Liver (tissue), 9 donors: ENCODE measurements around the gene ZC3H18. TPM values are rescaled to one million over a fixed set of nuclear protein-coding genes. Genes with fewer than 3 reads are reported as not detected.

ENCODE experiments used
- DNase-seq: peaks from one replicate; pipeline ENCODE4 v3.0.0-alpha.2; 2017; ENCODE audit warnings: low spot score
- H3K27ac ChIP-seq, 2 donors: one replicate each; pipeline ENCODE4 v1.7.0; 2013; ENCODE audit warnings: inconsistent platforms in 2 of 2, low read length in 2 of 2, control low read depth in 1 of 2, low read depth in 1 of 2, mild to moderate bottlenecking in 1 of 2
- H3K27me3 ChIP-seq, 4 donors: one replicate each; pipeline versions ENCODE4 v1.6.1 to v1.7.0; 2013; ENCODE audit warnings: low read length in 3 of 4, inconsistent platforms in 1 of 4, mild to moderate bottlenecking in 1 of 4, moderate library complexity in 1 of 4; ENCODE audit not compliant: control insufficient read depth in 4 of 4, insufficient read depth in 4 of 4
- H3K36me3 ChIP-seq, 4 donors: one replicate each; pipeline versions ENCODE4 v1.6.1 to v1.7.0; 2013; ENCODE audit warnings: low read length in 3 of 4, mild to moderate bottlenecking in 3 of 4, low read depth in 1 of 4, moderate library complexity in 1 of 4; ENCODE audit not compliant: control insufficient read depth in 4 of 4, insufficient read depth in 3 of 4
- H3K4me1 ChIP-seq, 4 donors: one replicate each; pipeline versions ENCODE4 v1.6.1 to v1.7.0; 2013; ENCODE audit warnings: low read length in 3 of 4, mild to moderate bottlenecking in 3 of 4, moderate library complexity in 1 of 4; ENCODE audit not compliant: control insufficient read depth in 4 of 4, insufficient read depth in 4 of 4
- H3K4me3 ChIP-seq, 3 donors: one replicate each; pipeline versions ENCODE4 v1.6.1 to v1.7.0; 2013; ENCODE audit warnings: low read length in 3 of 3, control low read depth in 1 of 3, low read depth in 1 of 3, mild to moderate bottlenecking in 1 of 3
- H3K9ac ChIP-seq, 2 donors: one replicate each; pipeline ENCODE4 v1.7.0; 2013; ENCODE audit warnings: low read length in 2 of 2, mild to moderate bottlenecking in 2 of 2, moderate library complexity in 2 of 2, control low read depth in 1 of 2, low read depth in 1 of 2
- H3K9me3 ChIP-seq, 4 donors: one replicate each; pipeline versions ENCODE4 v1.6.1 to v1.7.0; 2013; ENCODE audit warnings: low read length in 3 of 4; ENCODE audit not compliant: control insufficient read depth in 4 of 4
- ATF3 ChIP-seq: IDR thresholded peaks from 2 replicates; pipeline ENCODE4 v1.6.1; 2016; ENCODE audit warnings: antibody characterized with exemption
- EGR1 ChIP-seq, 2 donors: IDR thresholded peaks; 2 replicates each; pipeline ENCODE4 v1.6.1; 2016 to 2018; ENCODE audit warnings: antibody characterized with exemption in 2 of 2, low read depth in 2 of 2
- FOXA1 ChIP-seq: IDR thresholded peaks from 2 replicates; pipeline ENCODE4 v1.6.1; 2016; ENCODE audit warnings: antibody characterized with exemption
- FOXA2 ChIP-seq: IDR thresholded peaks from 2 replicates; pipeline ENCODE4 v1.6.1; 2016; ENCODE audit warnings: antibody characterized with exemption
- GABPA ChIP-seq, 2 donors: IDR thresholded peaks in 1 of 2; conservative IDR thresholded peaks in 1 of 2; 2 replicates each; pipeline ENCODE4 v1.6.1; 2016; ENCODE audit warnings: antibody characterized with exemption in 2 of 2, mild to moderate bottlenecking in 1 of 2, moderate library complexity in 1 of 2
- HNF4A ChIP-seq, 2 donors: conservative IDR thresholded peaks; 2 replicates each; pipeline ENCODE4 v1.6.1; 2016; ENCODE audit warnings: antibody characterized with exemption in 2 of 2, mild to moderate bottlenecking in 2 of 2
- HNF4G ChIP-seq: IDR thresholded peaks from 2 replicates; pipeline ENCODE4 v1.6.1; 2016; ENCODE audit warnings: antibody characterized with exemption
- JUND ChIP-seq, 2 donors: IDR thresholded peaks; 2 replicates each; pipeline ENCODE4 v1.6.1; 2016; ENCODE audit warnings: antibody characterized with exemption in 2 of 2
- MAX ChIP-seq: IDR thresholded peaks from 2 replicates; pipeline ENCODE4 v1.6.1; 2016; ENCODE audit warnings: antibody characterized with exemption
- RAD21 ChIP-seq, 2 donors: IDR thresholded peaks; 2 replicates each; pipeline ENCODE4 v1.6.1; 2016; ENCODE audit warnings: antibody characterized with exemption in 2 of 2, mild to moderate bottlenecking in 2 of 2
- RXRA ChIP-seq, 2 donors: IDR thresholded peaks; 2 replicates each; pipeline ENCODE4 v1.6.1; 2017 to 2018; ENCODE audit warnings: antibody characterized with exemption in 2 of 2, mild to moderate bottlenecking in 1 of 2
- SP1 ChIP-seq: IDR thresholded peaks from 2 replicates; pipeline ENCODE4 v1.6.1; 2018; ENCODE audit warnings: antibody characterized with exemption, mild to moderate bottlenecking
- TAF1 ChIP-seq: conservative IDR thresholded peaks from 2 replicates; pipeline ENCODE4 v1.6.1; 2016; ENCODE audit warnings: antibody characterized with exemption, mild to moderate bottlenecking
- YY1 ChIP-seq: IDR thresholded peaks from 2 replicates; pipeline ENCODE4 v1.6.1; 2016; ENCODE audit warnings: antibody characterized with exemption, mild to moderate bottlenecking
- ZBTB33 ChIP-seq: IDR thresholded peaks from 2 replicates; pipeline ENCODE4 v1.6.1; 2016; ENCODE audit warnings: antibody characterized with exemption
- WGBS: extraction: QIAGEN DNeasy Blood & Tissue Kit; methylation state at CpG from one replicate; pipeline ENCODE4 v1.1.7; 2013; 5-methylcytosine and 5-hydroxymethylcytosine counted together
- polyA plus RNA-seq, 2 donors: library from polyadenylated mRNA; stranded (reverse) in 1 of 2; unstranded in 1 of 2; fragments of 200-250 nt in 1 of 2; fragments of >200 nt in 1 of 2; fragmentation: Nextera tagmentation in 1 of 2; extraction: Ambion mirVana in 1 of 2; gene quantifications; one replicate each; pipeline versions ENCODE4 v1.2.1 to v1.2.3, GENCODE V29; 2013 to 2015
- total RNA-seq, 2 donors: library from RNA; depleted of rRNA; stranded (reverse); fragments of >200 nt; gene quantifications; one replicate each; pipeline ENCODE4 v1.2.3, GENCODE V29; 2014
- TF ChIP-seq, protein P1 (sequence below): fragments of 150-350 bp; IDR thresholded peaks from 2 replicates; pipeline ENCODE4 v1.5.1; 2017; ENCODE audit warnings: improper control_type of control experiment, low read depth, low read length; ENCODE audit not compliant: missing input control
- TF ChIP-seq, protein P2 (sequence below): IDR thresholded peaks from 2 replicates; pipeline ENCODE4 v1.6.1; 2016; ENCODE audit warnings: antibody characterized with exemption, mild to moderate bottlenecking
- donor health status: healthy.
- donor health status: healthy.
- donor health status: healthy.
- donor health status: healthy.
- donor health status: healthy.

The ZC3H18 gene
- total and polyA plus RNA-seq, 4 donors = 10.2 to 10.9 (median 10.5) TPM

GRCh38 chr16:88582912-88583575 lies 12.8 kb downstream of the ZC3H18 start:
- peaks cover 7 to 58% (median 27%) of the 10 kb centered on the region in 4 donors for H3K36me3 ChIP-seq
- no peak overlapping the region for H3K9ac ChIP-seq
- H3K9me3 ChIP-seq = no peaks in the 10 kb centered on the region
- H3K27ac ChIP-seq = no peak overlapping the region
- H3K4me3 ChIP-seq = no peak overlapping the region
- TF ChIP-seq FOXA1 = no peak
- TF ChIP-seq RAD21 (IDR thresholded peaks at IDR 0.05) = no peak
- no peak for TF ChIP-seq SP1
- no peak for TF ChIP-seq MAX
- TF ChIP-seq JUND (IDR thresholded peaks at IDR 0.05) = no peak
- no peak for TF ChIP-seq RXRA (IDR thresholded peaks at IDR 0.05)
- no peak for TF ChIP-seq GABPA (IDR thresholded peaks at IDR 0.05 in 1 of 2, conservative IDR thresholded peaks at IDR 0.05 in 1 of 2)
- TF ChIP-seq YY1 = no peak
- TF ChIP-seq, protein P1, sequence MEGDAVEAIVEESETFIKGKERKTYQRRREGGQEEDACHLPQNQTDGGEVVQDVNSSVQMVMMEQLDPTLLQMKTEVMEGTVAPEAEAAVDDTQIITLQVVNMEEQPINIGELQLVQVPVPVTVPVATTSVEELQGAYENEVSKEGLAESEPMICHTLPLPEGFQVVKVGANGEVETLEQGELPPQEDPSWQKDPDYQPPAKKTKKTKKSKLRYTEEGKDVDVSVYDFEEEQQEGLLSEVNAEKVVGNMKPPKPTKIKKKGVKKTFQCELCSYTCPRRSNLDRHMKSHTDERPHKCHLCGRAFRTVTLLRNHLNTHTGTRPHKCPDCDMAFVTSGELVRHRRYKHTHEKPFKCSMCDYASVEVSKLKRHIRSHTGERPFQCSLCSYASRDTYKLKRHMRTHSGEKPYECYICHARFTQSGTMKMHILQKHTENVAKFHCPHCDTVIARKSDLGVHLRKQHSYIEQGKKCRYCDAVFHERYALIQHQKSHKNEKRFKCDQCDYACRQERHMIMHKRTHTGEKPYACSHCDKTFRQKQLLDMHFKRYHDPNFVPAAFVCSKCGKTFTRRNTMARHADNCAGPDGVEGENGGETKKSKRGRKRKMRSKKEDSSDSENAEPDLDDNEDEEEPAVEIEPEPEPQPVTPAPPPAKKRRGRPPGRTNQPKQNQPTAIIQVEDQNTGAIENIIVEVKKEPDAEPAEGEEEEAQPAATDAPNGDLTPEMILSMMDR = no peak
- TF ChIP-seq ZBTB33 = no peak
- no peak for TF ChIP-seq EGR1 (IDR thresholded peaks at IDR 0.05; ENCODE audit: low read depth in 2 of 2)
- no peak for TF ChIP-seq FOXA2
- no peak for TF ChIP-seq ATF3
- no peak for TF ChIP-seq HNF4G
- TF ChIP-seq, protein P2, sequence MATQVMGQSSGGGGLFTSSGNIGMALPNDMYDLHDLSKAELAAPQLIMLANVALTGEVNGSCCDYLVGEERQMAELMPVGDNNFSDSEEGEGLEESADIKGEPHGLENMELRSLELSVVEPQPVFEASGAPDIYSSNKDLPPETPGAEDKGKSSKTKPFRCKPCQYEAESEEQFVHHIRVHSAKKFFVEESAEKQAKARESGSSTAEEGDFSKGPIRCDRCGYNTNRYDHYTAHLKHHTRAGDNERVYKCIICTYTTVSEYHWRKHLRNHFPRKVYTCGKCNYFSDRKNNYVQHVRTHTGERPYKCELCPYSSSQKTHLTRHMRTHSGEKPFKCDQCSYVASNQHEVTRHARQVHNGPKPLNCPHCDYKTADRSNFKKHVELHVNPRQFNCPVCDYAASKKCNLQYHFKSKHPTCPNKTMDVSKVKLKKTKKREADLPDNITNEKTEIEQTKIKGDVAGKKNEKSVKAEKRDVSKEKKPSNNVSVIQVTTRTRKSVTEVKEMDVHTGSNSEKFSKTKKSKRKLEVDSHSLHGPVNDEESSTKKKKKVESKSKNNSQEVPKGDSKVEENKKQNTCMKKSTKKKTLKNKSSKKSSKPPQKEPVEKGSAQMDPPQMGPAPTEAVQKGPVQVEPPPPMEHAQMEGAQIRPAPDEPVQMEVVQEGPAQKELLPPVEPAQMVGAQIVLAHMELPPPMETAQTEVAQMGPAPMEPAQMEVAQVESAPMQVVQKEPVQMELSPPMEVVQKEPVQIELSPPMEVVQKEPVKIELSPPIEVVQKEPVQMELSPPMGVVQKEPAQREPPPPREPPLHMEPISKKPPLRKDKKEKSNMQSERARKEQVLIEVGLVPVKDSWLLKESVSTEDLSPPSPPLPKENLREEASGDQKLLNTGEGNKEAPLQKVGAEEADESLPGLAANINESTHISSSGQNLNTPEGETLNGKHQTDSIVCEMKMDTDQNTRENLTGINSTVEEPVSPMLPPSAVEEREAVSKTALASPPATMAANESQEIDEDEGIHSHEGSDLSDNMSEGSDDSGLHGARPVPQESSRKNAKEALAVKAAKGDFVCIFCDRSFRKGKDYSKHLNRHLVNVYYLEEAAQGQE = no peak
- no peak for TF ChIP-seq HNF4A (conservative IDR thresholded peaks at IDR 0.05)
- TF ChIP-seq TAF1 = no peak
- DNase-seq = no peak
- WGBS = 94% methylated on average over 14 of the region's 14 CpGs
- no peaks in the 10 kb centered on the region for H3K4me1 ChIP-seq
- H3K27me3 ChIP-seq = no peaks in the 10 kb centered on the region
